Measurements from ENCODE around the gene IL23A.

IL23A gene, protein sequence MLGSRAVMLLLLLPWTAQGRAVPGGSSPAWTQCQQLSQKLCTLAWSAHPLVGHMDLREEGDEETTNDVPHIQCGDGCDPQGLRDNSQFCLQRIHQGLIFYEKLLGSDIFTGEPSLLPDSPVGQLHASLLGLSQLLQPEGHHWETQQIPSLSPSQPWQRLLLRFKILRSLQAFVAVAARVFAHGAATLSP

GRCh38 chr12:56338308-56339157 is at the start of gene IL23A:
Gene IL23A, plus strand, starts transcription at chr12:56338884. Its CDS starts 161 bp downstream, at chr12:56339045.
- H3K27me3 ChIP-seq (ENCODE audit: control insufficient read depth, insufficient read depth, low read length) = no peaks in the 10 kb centered on the region
- no peak within 1 kb of the TSS for H3K9ac ChIP-seq (ENCODE audit: low read length)
- H3K4me1 ChIP-seq (ENCODE audit: control insufficient read depth, low read depth, low read length) = peaks cover 28% of the 10 kb centered on the region
- peaks cover 10% of the 10 kb centered on the region for H3K36me3 ChIP-seq (ENCODE audit: control insufficient read depth, low read depth, low read length)
- H3K4me3 ChIP-seq (ENCODE audit: low read length) = peak within 1 kb of the TSS; percentile 18
- H3K9me3 ChIP-seq (ENCODE audit: control insufficient read depth, low read depth, low read length) = no peaks in the 10 kb centered on the region
- no peak within 1 kb of the TSS for H3K27ac ChIP-seq (ENCODE audit: low read length)

GRCh38 chr12:56293795-56294194 is 44.9 kb upstream of the IL23A start:
- H3K4me3 ChIP-seq (ENCODE audit: low read length) = no peak overlapping the region
- H3K9me3 ChIP-seq (ENCODE audit: control insufficient read depth, low read depth, low read length) = no peaks in the 10 kb centered on the region
- no peaks in the 10 kb centered on the region for H3K4me1 ChIP-seq (ENCODE audit: control insufficient read depth, low read depth, low read length)
- no peak overlapping the region for H3K9ac ChIP-seq (ENCODE audit: low read length)
- no peak overlapping the region for H3K27ac ChIP-seq (ENCODE audit: low read length)
- H3K27me3 ChIP-seq (ENCODE audit: control insufficient read depth, insufficient read depth, low read length) = no peaks in the 10 kb centered on the region
- H3K36me3 ChIP-seq (ENCODE audit: control insufficient read depth, low read depth, low read length) = peaks cover 30% of the 10 kb centered on the region

GRCh38 chr12:56296295-56296694 is 42.4 kb upstream of the IL23A start:
- no peaks in the 10 kb centered on the region for H3K9me3 ChIP-seq (ENCODE audit: control insufficient read depth, low read depth, low read length)
- peaks cover 12% of the 10 kb centered on the region for H3K4me1 ChIP-seq (ENCODE audit: control insufficient read depth, low read depth, low read length)
- no peaks in the 10 kb centered on the region for H3K27me3 ChIP-seq (ENCODE audit: control insufficient read depth, insufficient read depth, low read length)
- no peak overlapping the region for H3K9ac ChIP-seq (ENCODE audit: low read length)
- H3K36me3 ChIP-seq (ENCODE audit: control insufficient read depth, low read depth, low read length) = peaks cover 18% of the 10 kb centered on the region
- H3K27ac ChIP-seq (ENCODE audit: low read length) = no peak overlapping the region
- H3K4me3 ChIP-seq (ENCODE audit: low read length) = no peak overlapping the region

GRCh38 chr12:56297400-56297799 is 41.3 kb upstream of the IL23A start:
- H3K4me3 ChIP-seq (ENCODE audit: low read length) = no peak overlapping the region

DNA sequence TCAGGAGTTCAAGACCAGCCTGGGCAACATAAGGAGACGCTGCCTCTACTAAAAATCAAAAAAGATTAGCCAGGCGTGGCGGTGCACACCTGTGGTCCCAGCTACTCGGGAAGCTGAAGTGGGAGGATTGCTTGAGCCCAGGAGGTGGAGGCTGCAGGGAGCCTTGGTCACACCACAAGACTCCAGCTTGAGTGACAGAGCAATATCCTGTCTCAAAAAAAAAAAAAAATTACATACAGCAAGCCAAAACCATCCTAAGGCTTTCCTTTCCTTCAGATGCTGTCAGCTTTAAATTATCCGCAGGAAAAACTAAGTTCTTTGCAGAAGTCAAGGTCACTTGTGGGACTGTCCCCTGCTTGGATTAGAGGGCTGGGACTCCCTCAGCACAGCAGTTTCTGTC is 39.9 kb upstream of the IL23A start:
- peak overlapping the region; percentile 94 for H3K4me3 ChIP-seq (ENCODE audit: low read length)
- peaks cover 12% of the 10 kb centered on the region for H3K4me1 ChIP-seq (ENCODE audit: control insufficient read depth, low read depth, low read length)
- H3K27me3 ChIP-seq (ENCODE audit: control insufficient read depth, insufficient read depth, low read length) = no peaks in the 10 kb centered on the region
- peak overlapping the region; percentile 88 for H3K9ac ChIP-seq (ENCODE audit: low read length)
- no peak overlapping the region for H3K27ac ChIP-seq (ENCODE audit: low read length)
- no peaks in the 10 kb centered on the region for H3K9me3 ChIP-seq (ENCODE audit: control insufficient read depth, low read depth, low read length)
- H3K36me3 ChIP-seq (ENCODE audit: control insufficient read depth, low read depth, low read length) = peaks cover 13% of the 10 kb centered on the region

More at GRCh38 chr12:56297400-56297799, 41.3 kb upstream of the IL23A start:
- Histone ChIP-seq H3K9me3 (ENCODE audit: control insufficient read depth, low read depth, low read length) (no peaks in the 10 kb centered on the region), H3K4me1 (ENCODE audit: control insufficient read depth, low read depth, low read length) (peaks cover 12% of the 10 kb centered on the region), H3K27ac (ENCODE audit: low read length) (no peak overlapping the region), H3K36me3 (ENCODE audit: control insufficient read depth, low read depth, low read length) (peaks cover 13% of the 10 kb centered on the region), H3K27me3 (ENCODE audit: control insufficient read depth, insufficient read depth, low read length) (no peaks in the 10 kb centered on the region), H3K9ac (ENCODE audit: low read length) (no peak overlapping the region)

DNA sequence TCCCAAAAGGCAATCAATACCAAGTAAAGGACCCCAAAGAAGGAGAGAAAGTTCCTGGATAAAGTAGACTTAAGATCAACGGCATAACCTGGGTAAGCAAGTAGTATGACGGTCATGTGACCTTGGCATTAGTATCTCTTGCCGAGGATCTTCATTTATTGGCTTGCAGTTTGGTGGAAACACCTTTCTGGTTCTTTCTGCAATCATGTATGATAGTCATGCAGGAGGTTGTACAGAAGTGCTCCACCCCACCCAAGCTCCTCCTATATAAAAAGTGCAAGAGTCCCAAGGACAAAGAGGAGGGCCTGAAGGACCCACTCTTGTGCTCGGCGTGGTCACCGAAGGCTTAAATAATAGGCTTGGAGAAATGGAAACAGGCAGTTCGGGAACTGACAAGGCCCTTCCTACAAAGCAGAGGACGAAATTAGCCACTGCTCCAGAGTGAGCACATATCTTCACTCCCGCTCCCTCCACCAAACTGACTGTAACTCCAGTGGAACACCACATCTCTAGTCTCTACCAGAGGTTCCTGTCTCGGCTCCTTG is 39.3 kb upstream of the IL23A start:
- H3K9ac ChIP-seq (ENCODE audit: low read length) = peak overlapping the region; percentile 88
- peak overlapping the region; percentile 9 for H3K27ac ChIP-seq (ENCODE audit: low read length)

DNA sequence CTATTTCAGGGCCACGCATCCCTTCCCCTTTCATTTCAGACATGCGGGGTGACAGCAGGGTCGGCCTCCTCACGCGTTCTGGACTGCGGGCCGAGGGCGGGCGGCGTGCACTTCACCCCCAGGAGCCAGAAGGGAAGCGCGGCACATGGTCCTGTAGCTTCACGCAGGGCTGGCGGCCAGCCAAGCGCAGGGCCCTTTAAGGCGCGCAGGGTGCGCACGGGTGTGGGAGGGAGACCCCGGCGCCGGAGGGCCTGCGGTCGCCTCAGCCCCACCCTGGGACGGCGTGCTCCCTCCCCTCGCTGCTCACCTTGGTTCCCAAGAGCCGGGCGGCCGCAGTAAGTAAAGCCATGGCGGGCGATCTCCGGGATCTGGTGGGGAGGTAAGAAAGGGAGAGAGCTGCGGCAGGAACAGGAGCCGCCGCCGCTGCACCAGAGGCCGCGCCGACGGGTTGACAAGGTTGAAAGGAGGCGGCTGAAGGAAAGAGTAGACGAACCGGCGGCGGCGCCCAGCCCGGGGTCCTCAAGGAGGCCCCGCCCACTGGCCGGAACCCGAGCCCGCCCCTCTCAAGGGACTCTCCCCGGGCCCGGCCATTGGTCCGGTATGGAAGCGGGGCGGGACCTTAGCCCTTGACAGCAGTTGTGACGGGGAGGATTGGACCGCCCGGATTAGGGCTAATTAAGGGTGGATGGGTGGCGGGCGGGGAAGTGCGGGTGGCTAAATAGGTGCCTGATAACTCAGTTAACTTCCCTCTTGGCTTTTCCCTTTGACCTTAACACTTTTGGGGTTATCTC is 38.6 kb upstream of the IL23A start, which contains the start of gene CS:
CS (minus strand) TSS at position 478 of the 791 bp plus-strand sequence; CDS start at position 349, 129 bp downstream.
- H3K36me3 ChIP-seq (ENCODE audit: control insufficient read depth, low read depth, low read length) = peaks cover 13% of the 10 kb centered on the region
- peak within 1 kb of the TSS; percentile 94 for H3K4me3 ChIP-seq (ENCODE audit: low read length)
- H3K9ac ChIP-seq (ENCODE audit: low read length) = peak within 1 kb of the TSS; percentile 88
- no peaks in the 10 kb centered on the region for H3K9me3 ChIP-seq (ENCODE audit: control insufficient read depth, low read depth, low read length)
- peak within 1 kb of the TSS; percentile 93 for H3K27ac ChIP-seq (ENCODE audit: low read length)
- peaks cover 12% of the 10 kb centered on the region for H3K4me1 ChIP-seq (ENCODE audit: control insufficient read depth, low read depth, low read length)
- H3K27me3 ChIP-seq (ENCODE audit: control insufficient read depth, insufficient read depth, low read length) = no peaks in the 10 kb centered on the region

More for the DNA sequence above, 39.3 kb upstream of the IL23A start:
- no peaks in the 10 kb centered on the region for H3K27me3 ChIP-seq (ENCODE audit: control insufficient read depth, insufficient read depth, low read length)
- peaks cover 12% of the 10 kb centered on the region for H3K4me1 ChIP-seq (ENCODE audit: control insufficient read depth, low read depth, low read length)
- H3K9me3 ChIP-seq (ENCODE audit: control insufficient read depth, low read depth, low read length) = no peaks in the 10 kb centered on the region
- H3K36me3 ChIP-seq (ENCODE audit: control insufficient read depth, low read depth, low read length) = peaks cover 13% of the 10 kb centered on the region
- peak overlapping the region; percentile 94 for H3K4me3 ChIP-seq (ENCODE audit: low read length)

DNA sequence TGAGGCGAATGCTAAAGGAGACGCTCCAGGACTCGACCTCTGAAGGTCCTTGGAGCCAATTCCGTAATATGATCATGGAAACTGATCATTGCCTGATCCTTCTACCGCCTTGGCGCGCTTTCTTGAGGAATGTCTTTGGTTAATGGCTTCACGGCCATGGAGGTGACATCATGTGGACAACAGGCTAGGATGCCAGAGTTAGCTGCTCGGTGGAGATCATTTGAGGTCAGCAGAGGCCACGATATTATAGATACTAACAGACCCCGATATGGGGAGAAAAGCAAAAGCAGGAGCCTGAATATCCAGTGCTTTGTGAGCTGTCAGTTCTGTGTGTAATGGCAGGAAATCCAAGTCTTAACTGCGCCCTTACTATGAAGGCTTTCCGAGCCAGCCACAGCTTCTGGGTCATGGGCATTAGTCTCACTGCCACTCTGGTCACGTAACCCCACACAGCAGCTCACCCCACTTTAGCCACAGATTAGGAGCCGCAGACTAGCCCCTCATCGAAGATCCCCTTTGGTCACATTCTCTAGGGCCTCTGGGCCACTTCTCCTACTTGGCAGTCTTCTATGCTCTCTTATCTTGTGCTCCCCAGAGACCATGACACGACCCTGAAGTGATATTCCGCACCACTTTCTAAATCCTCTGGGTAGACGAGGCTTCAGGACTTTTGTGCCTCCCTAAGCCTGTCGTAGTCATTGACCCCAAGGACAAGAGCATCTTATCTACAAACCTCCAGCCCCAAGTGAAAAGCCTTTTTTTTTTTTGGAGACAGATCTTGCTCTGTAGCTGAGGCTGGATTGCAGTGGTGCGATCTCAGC is 37.8 kb upstream of the IL23A start:
- Histone ChIP-seq H3K4me3 (ENCODE audit: low read length) (peak overlapping the region; percentile 94), H3K9ac (ENCODE audit: low read length) (peak overlapping the region; percentile 71), H3K4me1 (ENCODE audit: control insufficient read depth, low read depth, low read length) (peaks cover 12% of the 10 kb centered on the region), H3K27ac (ENCODE audit: low read length) (peak overlapping the region; percentile 93), H3K27me3 (ENCODE audit: control insufficient read depth, insufficient read depth, low read length) (no peaks in the 10 kb centered on the region), H3K36me3 (ENCODE audit: control insufficient read depth, low read depth, low read length) (peaks cover 20% of the 10 kb centered on the region), H3K9me3 (ENCODE audit: control insufficient read depth, low read depth, low read length) (no peaks in the 10 kb centered on the region)

- Histone ChIP-seq H3K4me3 (ENCODE audit: low read length) (no peak overlapping the region), H3K27ac (ENCODE audit: low read length) (no peak overlapping the region), H3K9me3 (ENCODE audit: control insufficient read depth, low read depth, low read length) (no peaks in the 10 kb centered on the region), H3K9ac (ENCODE audit: low read length) (no peak overlapping the region), H3K4me1 (ENCODE audit: control insufficient read depth, low read depth, low read length) (peaks cover 7% of the 10 kb centered on the region), H3K27me3 (ENCODE audit: control insufficient read depth, insufficient read depth, low read length) (no peaks in the 10 kb centered on the region), H3K36me3 (ENCODE audit: control insufficient read depth, low read depth, low read length) (peaks cover 30% of the 10 kb centered on the region)
Observed at GRCh38 chr12:56304276-56304675, 34.4 kb upstream of the IL23A start.

DNA sequence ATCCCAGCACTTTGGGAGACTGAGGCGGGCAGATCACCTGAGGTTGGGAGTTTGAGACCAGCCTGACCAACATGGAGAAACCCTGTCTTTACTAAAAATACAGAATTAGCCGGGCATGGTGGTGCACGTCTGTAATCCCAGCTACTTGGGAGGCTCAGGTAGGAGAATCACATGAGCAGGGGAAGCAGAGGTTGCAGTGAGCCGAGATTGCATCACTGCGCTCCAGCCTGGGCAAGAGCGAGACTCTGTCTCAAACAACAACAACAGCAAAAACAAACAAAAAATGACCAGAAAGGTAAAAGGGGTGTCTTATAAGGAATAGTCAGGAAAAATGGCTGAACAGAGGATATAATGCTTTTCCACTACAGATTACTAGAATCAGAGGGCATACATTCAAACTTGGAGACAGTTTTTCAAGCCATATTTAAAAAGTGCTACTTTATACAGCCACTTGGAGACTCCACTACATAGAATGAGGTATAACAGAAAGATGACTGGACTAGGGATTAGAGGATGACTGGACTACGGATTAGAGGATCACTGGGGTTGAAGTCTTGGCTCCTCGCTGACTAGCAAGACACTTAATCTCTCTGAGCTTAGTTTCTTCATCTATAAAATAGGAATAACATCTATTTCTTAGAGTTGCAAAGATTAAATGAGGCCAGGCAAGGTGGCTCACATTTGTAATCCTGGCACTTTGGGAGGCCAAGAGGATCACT is 33.7 kb upstream of the IL23A start:
- Histone ChIP-seq H3K27ac (ENCODE audit: low read length) (no peak overlapping the region), H3K9me3 (ENCODE audit: control insufficient read depth, low read depth, low read length) (no peaks in the 10 kb centered on the region), H3K9ac (ENCODE audit: low read length) (no peak overlapping the region), H3K27me3 (ENCODE audit: control insufficient read depth, insufficient read depth, low read length) (no peaks in the 10 kb centered on the region), H3K4me3 (ENCODE audit: low read length) (no peak overlapping the region), H3K4me1 (ENCODE audit: control insufficient read depth, low read depth, low read length) (peaks cover 7% of the 10 kb centered on the region), H3K36me3 (ENCODE audit: control insufficient read depth, low read depth, low read length) (peaks cover 36% of the 10 kb centered on the region)

Data from iPS-18a (cell line).